AG04449 (cell line): ENCODE data around the gene RBSN.
A peak's percentile ranks its signal among the peaks of the same experiment; 100 is the strongest.

Source experiments
- CTCF ChIA-PET: fragments of 350-600 bp; formaldehyde crosslinking; extraction: SDS; loops from one replicate; lab custom pipeline; 2021; ENCODE audit warnings: antibody characterized with exemption; lab: Yijun Ruan, JAX
- POLR2A ChIA-PET: fragments of 400-600, 350-600 bp; formaldehyde crosslinking; extraction: SDS; loops from one replicate; lab custom pipeline; 2020; ENCODE audit warnings: antibody characterized with exemption, inconsistent platforms; lab: Yijun Ruan, JAX
- DNase-seq: peaks from one replicate; pipeline ENCODE4 v3.0.0-alpha.2; 2010; ENCODE audit warnings: low read depth, low spot score
- H3K4me3 ChIP-seq: 2 replicates; pipeline ENCODE4 v1.5.1; 2011; ENCODE audit warnings: low read depth, mild to moderate bottlenecking, control low read depth, low read length
- TF ChIP-seq, protein P1 (sequence below): IDR thresholded peaks from one replicate; pipeline ENCODE4 v1.5.1; 2011; ENCODE audit warnings: mild to moderate bottlenecking, moderate library complexity, low read length, control low read depth, inconsistent platforms; ENCODE audit not compliant: insufficient read depth; ENCODE audit errors: missing control alignments

The RBSN gene

DNA sequence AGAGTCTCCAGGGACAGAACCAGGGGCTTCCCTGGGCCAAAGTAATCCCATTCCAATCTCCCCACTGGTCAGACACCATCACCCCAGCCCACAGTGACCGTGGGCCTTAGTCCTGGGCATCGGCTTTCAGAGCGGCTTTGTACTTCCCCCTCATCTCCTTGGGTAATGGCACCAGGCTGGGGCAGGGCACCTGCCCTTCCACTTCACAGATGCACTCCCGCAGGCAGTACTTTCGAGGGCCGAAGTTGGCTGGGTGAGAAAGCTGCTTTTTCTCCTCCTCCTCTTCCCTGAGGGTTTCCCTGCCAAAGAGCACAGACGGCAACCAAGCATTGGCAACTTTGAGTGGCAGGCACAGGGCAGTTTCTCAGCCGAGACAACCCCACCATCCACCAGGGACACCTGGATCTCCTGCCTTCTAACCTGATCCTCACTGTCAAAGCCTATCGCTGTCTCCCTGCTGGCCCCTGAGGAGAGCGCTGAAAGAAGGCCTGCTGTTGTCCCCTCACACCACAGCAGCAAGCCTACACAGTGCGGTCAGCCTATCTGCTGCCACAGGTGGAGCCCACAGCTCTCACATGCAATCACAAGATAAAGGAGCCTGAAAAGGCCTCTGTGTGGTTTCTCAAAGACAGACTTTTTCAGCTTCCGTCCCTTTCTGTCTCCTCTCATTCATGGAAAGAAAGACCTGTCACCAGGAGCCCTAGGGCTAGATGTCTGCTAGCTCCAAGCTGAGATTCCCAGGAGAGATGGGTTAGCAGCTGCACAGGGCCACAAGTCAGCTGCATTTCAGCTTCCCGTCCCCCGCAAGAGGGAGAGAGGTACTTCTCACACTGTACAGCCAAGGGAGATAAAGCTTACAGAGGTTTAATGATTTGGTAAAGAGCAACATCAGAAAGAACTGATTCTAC, 46.4 kb downstream of the RBSN start:
- no peak for DNase-seq
- TF ChIP-seq, protein P1, sequence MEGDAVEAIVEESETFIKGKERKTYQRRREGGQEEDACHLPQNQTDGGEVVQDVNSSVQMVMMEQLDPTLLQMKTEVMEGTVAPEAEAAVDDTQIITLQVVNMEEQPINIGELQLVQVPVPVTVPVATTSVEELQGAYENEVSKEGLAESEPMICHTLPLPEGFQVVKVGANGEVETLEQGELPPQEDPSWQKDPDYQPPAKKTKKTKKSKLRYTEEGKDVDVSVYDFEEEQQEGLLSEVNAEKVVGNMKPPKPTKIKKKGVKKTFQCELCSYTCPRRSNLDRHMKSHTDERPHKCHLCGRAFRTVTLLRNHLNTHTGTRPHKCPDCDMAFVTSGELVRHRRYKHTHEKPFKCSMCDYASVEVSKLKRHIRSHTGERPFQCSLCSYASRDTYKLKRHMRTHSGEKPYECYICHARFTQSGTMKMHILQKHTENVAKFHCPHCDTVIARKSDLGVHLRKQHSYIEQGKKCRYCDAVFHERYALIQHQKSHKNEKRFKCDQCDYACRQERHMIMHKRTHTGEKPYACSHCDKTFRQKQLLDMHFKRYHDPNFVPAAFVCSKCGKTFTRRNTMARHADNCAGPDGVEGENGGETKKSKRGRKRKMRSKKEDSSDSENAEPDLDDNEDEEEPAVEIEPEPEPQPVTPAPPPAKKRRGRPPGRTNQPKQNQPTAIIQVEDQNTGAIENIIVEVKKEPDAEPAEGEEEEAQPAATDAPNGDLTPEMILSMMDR = no peak
- H3K4me3 ChIP-seq = no peak overlapping the region
- ChIA-PET POLR2A (interaction anchor here (0.7 kb wide), 1 partner anchor 651 kb away, joined by 3 read pairs; no protein-coding TSS in a partner anchor), CTCF (interaction anchor here (1.0 to 3.0 kb wide), 4 partner anchors 11 to 126 kb away, joined by 3 to 12 read pairs (median 4); no protein-coding TSS in a partner anchor)

DNA sequence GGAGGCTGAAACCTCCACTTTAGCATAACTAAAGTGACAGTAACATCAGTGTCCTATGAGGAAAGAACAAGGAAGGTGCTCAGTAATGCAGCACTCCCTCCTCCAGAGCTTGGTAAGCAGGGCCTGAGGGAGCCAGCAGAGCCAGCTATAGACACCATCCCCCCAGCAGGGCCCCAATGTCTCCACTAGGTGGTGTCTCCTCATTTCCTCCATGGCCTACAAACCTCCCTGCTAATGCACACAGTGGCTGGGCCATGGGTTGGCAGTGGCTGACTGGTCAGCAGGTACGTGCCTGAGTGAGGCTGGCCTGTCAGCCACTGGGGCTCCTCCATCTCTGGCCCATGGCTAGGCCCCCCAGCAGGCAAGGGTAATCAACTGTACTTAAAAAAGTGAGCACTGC, 47.4 kb downstream of the RBSN start:
- ChIA-PET POLR2A (no interaction called here), CTCF (interaction anchor here (0.7 to 3.0 kb wide), 9 partner anchors 9 to 125 kb away, joined by 3 to 12 read pairs (median 4); partner anchors contain the start of gene MRPS25)
- no peak for DNase-seq
- no peak overlapping the region for H3K4me3 ChIP-seq
- TF ChIP-seq, protein P1 = peak; percentile 69

DNA sequence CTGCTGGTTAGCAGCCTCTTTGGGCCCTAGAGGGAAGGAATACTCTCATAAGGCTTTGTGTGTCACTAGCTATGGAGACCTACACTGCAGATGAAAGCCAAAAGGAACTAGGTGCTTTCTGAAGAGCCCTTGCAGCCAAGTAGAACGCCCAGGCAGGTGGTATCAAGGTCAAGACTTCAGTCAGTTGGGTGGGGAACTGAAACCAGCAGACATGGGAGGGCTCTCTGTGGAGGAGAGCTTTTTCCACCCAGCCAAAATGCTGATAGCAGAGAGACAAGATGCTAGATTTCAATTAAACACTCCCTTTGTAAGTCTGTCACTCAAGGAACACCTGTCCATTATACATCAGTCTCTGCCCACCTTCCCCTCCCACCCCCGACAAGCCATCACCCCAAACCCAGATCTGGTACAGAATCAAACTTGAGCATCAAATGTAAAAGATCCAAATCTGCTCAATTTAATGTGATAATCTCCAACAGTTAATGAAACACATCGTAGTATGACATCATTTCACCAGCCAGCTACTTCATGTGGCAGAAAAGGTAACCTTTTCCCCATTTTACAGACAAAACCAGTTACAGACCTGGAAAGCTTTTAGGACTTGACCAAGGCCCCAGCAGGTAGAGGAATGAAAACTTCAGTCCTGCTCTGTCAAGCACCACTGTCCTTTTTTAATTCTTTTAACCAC, 48.4 kb downstream of the RBSN start:
- POLR2A ChIA-PET = no interaction called here
- TF ChIP-seq, protein P1 = no peak
- no peak for DNase-seq
- CTCF ChIA-PET = interaction anchor here (0.7 to 3.0 kb wide), 6 partner anchors 9 to 124 kb away, joined by 3 to 12 read pairs (median 5); partner anchors contain the start of gene MRPS25
- H3K4me3 ChIP-seq = no peak overlapping the region

DNA sequence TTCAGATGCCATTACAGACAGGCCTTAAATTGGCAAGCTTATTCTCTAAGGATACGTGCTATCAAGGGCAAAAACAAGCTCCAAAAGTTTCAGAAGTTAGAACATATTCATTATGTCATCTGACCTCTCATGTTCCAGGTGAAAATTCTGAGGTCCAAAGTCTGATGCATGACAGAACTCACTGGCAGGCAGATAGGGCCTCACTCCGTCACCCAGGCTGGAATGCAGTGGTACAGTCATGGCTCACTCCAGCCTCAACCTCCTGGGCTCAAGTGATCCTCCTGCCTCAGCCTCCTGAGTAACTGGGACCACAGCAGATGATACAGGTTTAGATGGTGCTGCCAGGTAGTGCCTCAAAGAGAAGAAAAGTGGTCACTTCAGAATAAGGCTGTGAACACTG, 49.4 kb downstream of the RBSN start:
- no peak for DNase-seq
- ChIA-PET POLR2A (no interaction called here), CTCF (interaction anchor here (1.0 to 2.2 kb wide), 4 partner anchors 12 to 541 kb away, joined by 3 to 11 read pairs (median 3); no protein-coding TSS in a partner anchor)
- no peak overlapping the region for H3K4me3 ChIP-seq
- TF ChIP-seq, protein P1 = no peak

DNA sequence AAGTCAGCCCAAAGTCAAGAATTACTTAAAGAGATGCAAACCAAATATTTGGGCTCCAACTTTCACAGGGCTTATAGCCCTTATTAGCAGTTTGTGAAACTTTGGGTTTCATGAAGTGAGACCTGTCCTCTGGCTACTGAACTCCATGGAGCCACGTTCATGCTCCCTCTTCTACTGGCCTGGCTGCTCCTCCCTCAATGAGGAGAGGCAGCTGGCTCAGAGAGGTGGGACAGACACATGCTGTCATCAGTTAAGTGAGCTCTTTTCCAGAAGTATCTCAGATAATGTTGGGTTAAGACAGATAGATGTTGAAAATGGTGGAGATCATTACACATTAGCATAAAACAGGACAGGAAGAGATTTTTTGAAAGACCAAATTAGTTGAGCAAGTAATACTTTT, 53.3 kb downstream of the RBSN start:
- TF ChIP-seq, protein P1 = no peak
- no peak for DNase-seq
- CTCF ChIA-PET = interaction anchor here (1.1 kb wide), 1 partner anchor 16 kb away, joined by 3 read pairs; no protein-coding TSS in a partner anchor
- POLR2A ChIA-PET = no interaction called here
- no peak overlapping the region for H3K4me3 ChIP-seq
